WTC11 (cell line): ENCODE results near the gene BICDL1.

ENCODE experiments used
- CTCF ChIP-seq: fragments of 200-600 bp; IDR thresholded peaks from 2 replicates; pipeline ENCODE4 v1.8.0; 2022; ENCODE audit warnings: antibody characterized with exemption
- E2F1 ChIP-seq: sonication (generic); formaldehyde crosslinking; IDR thresholded peaks from 2 replicates; pipeline ENCODE4 v1.8.0; 2022; ENCODE audit warnings: mild to moderate bottlenecking, missing genetic modification reagents
- USF2 ChIP-seq: sonication (generic); formaldehyde crosslinking; IDR thresholded peaks from 2 replicates; pipeline ENCODE4 v1.8.1; 2023; ENCODE audit warnings: mild to moderate bottlenecking, missing genetic modification reagents, moderate library complexity
- ZBTB21 ChIP-seq: sonication (generic); formaldehyde crosslinking; IDR thresholded peaks from 2 replicates; pipeline ENCODE4 v1.8.1; 2023; ENCODE audit warnings: mild to moderate bottlenecking, missing genetic modification reagents, borderline replicate concordance
- ZNF232 ChIP-seq: sonication (generic); formaldehyde crosslinking; IDR thresholded peaks from 2 replicates; pipeline ENCODE4 v1.8.0; 2022; ENCODE audit warnings: mild to moderate bottlenecking, missing genetic modification reagents
- TF ChIP-seq, protein P1 (sequence below): sonication (generic); formaldehyde crosslinking; IDR thresholded peaks from 2 replicates; pipeline ENCODE4 v1.8.0; 2022; ENCODE audit warnings: mild to moderate bottlenecking, missing genetic modification reagents

DNA sequence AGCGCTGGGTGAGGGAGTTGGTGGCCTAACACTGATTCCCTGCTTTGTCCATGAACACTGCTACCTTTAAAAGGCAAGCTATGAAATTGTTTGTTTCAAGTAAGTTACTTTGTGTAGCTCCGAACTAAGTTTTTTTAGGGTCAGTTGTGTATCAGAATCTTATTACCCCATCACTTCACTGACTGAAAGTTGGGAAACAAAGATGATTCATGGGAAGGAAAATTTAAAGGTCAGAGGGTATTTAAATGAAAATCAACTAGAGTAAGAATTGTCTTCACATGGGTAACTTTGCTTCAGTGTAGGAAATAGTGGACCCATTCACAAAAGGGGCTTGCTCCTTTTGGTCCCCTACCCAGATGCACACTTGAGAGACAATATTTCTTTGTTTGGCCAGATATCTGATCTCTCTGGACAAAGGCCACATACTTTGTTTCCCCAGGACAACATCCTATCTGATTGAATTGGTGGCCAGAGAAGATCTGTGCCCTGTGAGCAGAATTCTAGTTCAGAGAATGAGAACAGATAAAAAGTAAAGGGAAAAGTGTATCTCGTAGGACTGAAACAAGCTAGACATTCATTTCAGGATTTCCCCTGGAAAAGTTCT lies 74.0 kb downstream of the BICDL1 start:
- TF ChIP-seq E2F1 (CRISPR knock-in tag) = no peak
- no peak for TF ChIP-seq ZBTB21 (CRISPR knock-in tag)
- no peak for TF ChIP-seq CTCF
- TF ChIP-seq, protein P1, sequence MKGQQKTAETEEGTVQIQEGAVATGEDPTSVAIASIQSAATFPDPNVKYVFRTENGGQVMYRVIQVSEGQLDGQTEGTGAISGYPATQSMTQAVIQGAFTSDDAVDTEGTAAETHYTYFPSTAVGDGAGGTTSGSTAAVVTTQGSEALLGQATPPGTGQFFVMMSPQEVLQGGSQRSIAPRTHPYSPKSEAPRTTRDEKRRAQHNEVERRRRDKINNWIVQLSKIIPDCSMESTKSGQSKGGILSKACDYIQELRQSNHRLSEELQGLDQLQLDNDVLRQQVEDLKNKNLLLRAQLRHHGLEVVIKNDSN (CRISPR knock-in tag) = no peak
- TF ChIP-seq ZNF232 = no peak
- no peak for TF ChIP-seq USF2 (CRISPR knock-in tag)
